Amniotic stem cell (primary cell): ENCODE measurements around the gene FRMD1.
"Not testable (repeated sequence)": the region's sequence is repeated elsewhere in the genome, so short reads cannot be mapped to it uniquely, and the experiment has no call there.

ENCODE experiments used
- DNase-seq: peaks from one replicate; lab custom pipeline; 2025; lab: John Stamatoyannopoulos, UW

The FRMD1 gene

DNA sequence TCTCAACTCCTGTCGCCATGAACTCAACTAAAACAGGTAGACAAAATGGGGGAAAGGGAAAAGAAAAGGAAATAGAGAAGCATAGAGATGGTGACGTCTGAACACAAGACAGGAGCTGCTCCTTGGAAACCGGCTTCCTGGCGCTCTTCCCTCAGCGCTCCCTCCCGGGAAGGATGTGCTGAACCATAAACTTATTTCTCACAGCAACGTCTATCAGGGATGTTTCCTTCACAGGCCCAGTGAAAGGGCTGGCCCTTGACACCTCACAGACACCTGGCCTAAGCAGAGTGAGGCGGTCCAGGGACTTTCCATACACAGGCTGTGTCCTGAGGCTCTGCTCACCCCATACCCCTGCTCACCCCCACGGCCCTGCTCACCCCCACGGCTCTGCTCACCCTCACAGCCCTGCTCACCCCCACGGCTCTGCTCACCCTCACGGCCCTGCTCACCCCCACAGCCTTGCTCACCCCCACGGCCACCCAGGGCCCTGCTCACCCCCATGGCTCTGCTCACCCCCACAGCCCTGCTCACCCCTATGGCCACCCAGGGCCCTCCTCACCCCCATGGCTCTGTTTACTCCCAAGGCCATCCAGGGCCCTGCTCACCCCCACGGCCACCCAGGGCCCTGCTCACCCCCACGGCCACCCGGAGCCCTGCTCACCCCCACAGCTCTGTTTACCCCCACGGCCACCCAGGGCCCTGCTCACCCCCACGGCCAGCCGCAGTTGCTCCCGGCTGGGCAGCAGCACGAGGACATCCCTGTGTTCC, 653 bp downstream of the FRMD1 start:
- no peak for DNase-seq

DNA sequence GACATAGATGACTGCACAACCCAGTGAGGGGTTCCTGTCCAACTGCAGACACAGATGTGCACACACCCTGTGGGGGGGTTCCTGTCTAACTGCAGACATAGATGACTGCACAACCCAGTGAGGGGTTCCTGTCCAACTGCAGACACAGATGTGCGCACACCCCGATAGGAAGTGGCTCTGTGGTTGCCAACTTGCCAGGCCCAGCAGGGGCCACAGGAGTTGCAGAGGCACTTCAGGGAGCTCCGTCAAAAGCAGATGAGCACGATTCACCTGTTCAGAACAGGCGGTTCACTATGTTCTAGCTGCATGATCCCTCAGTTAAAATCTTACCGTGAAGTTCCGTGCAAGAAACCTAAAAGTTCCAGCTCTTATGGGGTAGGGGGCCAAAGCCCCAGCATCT, 1.6 kb downstream of the FRMD1 start:
- not testable (repeated sequence) for DNase-seq

DNA sequence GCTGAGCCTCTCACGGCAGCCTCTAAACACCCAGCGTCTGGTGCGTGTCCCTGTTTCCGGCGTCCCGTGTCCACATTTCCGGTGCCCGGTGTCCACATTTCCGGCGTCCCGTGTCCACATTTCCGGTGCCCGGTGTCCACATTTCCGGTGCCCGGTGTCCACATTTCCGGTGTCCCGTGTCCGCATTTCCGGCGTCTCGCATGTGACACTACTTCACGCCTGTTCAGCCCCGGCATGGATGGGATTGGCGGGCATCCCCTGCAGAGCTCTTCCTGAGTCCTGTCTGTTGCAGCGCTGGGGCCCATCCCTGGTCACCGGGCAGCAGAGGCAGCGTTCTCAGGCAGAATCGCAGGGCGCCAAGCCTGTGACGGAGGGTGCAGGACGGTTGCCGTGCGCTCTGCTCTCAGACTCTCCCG, 3.2 kb downstream of the FRMD1 start:
- DNase-seq: no peak

DNA sequence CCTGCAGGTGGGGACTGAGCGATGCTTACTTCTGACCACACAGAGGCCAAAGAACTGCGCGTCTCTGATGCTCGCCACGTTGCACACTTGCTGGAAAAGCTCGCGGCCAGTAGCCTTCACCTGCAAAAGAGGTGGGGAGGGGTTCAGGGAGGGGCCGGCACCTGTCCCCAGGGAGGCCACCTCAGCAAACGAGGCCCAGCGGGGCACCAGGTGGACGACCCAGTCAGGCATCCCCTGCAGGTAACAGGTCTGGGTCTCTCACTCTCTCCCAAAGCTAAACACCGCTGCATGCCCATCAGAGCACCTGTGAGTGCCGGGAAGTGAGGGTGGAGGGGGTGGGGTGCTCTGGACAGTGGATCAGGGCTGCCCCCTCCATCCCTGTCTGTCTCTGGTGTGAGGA, 3.8 kb downstream of the FRMD1 start:
- no peak for DNase-seq

DNA sequence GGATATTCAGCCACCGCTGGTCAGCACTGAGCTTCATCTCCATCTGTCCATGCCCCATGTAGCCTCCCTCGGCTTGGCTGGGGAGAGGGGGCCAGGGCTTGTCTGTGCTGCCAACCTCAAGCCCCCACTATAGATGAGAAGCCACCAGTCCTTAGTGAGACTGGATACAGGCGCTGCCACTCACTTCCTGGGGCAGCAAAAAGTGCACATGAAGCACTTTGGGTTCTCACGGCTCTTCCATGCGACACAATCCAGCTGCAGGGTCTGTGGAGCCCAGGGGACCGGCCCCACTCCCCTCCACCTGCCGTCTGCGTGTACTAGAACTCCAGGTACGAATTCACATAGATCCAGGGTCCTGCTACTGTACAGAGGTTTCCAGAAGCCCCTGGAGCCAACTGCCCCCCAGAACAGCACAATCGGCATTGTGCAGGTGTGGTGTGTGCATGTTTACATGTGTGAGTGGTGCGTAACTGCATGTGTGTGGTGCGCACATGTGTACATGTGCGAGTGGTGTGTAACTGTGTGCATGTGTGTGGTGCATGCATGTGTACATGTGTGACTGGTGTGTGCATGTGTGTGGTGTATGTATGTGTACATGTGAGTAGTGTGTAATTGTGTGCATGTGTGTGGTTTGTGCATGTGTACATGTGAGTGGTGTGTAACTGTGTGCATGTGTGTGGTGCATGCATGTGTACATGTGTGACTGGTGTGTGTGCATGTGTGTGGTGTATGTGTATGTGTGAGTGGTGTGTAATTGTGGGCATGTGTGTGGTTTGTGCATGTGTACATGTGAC, 4.9 kb downstream of the FRMD1 start:
- no peak for DNase-seq

DNA sequence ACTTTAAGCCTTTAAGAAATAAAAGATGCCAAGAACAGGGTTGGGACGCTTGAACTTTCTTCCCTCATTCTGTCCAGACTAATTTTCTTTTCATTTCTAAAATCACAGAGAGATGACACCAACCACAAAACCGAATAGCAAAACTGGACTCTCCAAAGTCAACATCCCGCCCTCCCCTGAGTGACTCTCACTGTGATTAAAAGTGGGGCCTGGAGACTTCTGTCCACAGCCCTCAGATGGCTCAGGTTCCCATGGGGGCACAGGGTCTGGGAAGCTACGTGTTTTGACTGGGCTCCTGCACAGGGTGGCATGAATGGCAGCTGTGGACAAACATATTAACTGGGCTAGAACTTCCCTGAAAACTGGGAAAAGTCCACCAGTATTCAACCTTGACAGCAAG, 6.3 kb downstream of the FRMD1 start:
- no peak for DNase-seq

DNA sequence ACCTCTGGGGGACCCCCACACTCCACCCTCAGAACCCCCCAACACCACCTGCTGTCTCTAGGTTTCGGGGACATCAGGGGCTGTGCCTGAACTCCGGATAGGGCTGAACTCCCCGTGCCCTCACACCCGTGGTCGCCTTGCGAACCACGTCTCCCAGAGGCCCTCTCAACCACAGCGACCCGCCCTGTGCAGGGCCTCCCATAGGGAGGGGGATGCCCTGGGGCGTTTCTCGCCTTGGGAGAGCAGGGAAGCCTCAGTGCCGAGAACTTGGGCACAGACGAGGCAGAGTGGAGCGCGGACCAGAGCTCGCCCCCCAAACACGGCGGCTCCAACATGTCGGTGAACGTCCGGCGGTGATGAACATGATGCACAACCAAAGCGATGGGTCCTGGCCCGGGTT, 6.8 kb downstream of the FRMD1 start:
- DNase-seq: no peak

DNA sequence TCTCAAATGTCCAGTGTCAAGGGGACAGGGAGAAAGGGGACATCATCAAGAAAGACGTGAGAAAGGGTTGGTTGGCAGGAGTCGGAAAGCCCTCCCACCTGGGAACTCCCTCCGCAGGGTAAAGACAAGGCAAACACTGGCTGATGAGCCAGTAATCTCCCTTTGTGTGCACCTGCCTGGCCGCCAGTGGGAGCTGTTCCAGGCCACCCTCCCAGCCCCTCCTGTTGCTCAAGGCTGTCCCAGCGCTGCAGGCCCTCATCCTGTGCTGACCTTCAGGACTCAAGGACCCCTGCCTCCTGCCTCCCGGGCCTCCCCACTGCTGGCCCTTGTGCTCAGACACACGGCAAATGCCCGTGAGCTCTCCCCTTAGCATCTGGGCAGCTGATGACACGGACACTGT, 7.4 kb downstream of the FRMD1 start:
- DNase-seq: no peak

DNA sequence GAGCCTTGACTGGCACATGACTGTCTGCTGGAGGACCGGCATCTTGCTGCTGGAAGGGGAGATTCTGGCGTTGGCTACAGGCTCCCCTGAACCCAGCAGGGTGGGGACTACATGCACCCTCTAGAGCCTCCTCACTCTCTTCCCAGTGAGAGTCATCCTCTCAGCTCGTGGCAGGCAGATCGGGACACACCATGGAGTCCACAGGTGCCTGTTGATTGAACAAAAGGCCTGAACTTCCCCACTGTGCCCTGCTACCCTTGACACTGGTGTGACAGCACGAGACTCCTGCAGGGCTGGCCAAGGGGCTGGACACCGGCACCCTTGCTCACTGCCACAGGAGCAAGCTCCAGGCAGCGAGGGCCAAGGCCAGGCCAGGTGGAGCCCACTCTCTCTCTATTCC, 8.2 kb downstream of the FRMD1 start:
- DNase-seq: no peak

DNA sequence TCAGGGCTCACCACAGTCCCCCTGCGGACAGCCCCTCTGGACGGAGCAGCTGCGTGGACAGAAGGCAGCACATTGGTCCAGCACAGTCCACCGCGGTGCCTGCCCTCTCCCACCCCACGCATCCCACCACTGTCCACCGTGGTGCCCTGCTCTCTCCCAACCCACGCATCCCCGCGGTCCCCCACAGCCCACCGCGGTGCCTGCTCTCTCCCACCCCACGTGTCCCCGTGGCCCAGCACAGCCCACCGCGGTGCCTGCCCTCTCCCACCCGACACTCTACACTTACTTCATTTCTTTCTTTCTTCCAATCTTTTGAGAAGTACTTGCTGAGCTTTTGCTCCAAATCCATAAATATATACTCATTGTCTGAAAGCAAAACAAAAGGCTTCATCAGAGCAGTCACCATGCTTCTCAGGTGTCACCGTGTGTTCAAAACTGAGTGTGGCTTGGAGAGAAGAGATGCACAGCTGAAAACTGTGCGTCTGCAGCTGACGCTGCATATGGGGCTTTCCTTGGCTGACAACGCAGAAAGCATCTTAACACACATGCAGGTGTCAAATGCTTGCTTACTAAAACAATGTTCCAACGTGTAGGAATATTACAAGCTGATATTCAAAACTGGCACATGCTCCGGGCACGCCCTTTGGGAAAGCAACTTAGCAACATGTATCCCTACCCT, 11.8 kb downstream of the FRMD1 start:
- no peak for DNase-seq

DNA sequence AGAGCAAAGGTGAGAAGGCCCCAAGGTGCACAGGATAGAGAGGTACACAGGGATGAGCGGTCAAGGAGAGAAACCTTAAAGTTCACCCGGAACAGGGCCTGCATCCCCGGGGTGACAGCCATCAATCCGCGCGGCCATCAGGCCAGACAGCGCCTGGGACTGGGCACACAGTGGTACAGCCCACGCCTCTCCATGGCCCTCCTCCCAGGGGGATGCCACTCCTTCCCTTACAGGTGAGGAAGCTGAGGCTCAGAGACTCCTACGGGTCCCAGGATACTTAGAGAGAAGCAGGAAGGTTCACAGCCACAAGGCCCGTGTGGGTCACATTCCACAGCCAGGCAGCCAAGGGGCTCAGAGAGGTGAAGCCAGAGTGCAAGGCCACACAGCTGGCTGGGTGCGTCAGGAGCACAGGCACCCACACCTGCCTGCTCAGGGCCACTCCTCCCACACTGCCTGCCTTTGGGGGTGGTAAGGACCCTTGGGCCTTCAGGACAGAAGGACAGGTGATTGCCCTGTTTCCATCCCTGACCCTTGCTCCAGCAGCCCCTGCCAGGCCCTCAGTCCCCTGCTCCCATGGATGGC, 14.7 kb downstream of the FRMD1 start:
- no peak for DNase-seq

DNA sequence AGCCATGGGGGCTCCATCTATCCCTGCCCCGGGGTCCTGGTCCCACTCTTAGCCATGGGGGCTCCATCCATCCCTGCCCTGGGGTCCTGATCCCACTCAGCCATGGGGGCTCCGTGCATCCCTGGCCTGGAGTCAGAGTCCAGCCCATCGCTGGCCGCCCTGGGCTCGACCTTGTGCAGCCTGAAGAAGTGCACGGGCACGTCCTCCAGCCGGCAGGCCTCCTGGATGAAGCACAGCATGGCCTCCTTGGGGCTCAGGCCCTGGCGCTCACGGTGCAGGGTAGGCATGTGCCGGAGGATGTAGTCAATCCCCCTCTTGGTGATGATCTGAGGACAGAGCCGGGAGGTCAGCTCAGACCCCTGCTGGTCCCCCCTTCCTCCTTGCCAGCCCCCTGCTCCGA, 15.6 kb downstream of the FRMD1 start:
- no peak for DNase-seq

DNA sequence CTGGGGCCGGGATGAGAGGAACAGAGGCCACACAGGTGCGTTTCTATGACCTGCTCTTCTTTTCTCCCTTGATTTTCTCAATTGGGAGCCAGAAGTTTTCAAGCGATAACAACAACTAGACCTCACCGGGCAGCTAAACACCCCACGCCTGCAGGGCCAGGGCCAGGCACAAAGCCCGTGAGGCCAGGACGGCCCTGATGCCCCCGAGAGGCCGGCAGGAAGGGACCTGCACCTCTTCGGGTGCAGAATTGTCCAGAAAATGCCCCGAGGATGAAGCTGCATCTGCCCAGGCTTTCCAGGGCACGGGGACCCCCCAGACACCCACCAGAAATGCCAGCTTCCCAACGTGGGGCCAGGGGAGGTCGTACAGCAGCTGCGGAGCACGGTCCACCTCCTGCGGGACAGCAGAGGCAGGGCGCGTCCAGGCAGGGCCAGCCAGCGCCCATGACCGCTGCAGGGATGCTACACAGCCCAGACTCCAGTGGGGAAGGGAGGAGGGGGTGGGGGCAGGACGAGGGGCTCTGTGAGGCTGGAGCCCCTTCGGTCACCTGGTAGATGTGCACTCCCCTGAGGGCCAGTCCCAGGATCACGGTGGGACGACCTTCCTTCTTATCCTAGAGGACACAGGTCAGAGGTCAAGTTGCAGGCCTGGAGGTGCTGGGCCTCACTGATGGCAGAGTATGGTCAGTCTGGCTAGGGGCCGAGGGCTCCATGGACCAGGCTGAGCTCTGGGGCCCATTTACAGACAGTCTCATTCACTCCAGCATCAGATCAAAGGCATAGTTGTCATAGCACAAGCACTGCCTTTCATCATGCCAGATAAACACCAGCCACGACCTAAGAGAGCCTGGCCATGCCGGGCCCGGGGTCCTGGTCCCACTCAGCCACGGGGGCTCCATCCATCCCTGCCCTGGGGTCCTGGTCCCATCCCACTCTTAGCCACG, 16.4 kb downstream of the FRMD1 start:
- no peak for DNase-seq

DNA sequence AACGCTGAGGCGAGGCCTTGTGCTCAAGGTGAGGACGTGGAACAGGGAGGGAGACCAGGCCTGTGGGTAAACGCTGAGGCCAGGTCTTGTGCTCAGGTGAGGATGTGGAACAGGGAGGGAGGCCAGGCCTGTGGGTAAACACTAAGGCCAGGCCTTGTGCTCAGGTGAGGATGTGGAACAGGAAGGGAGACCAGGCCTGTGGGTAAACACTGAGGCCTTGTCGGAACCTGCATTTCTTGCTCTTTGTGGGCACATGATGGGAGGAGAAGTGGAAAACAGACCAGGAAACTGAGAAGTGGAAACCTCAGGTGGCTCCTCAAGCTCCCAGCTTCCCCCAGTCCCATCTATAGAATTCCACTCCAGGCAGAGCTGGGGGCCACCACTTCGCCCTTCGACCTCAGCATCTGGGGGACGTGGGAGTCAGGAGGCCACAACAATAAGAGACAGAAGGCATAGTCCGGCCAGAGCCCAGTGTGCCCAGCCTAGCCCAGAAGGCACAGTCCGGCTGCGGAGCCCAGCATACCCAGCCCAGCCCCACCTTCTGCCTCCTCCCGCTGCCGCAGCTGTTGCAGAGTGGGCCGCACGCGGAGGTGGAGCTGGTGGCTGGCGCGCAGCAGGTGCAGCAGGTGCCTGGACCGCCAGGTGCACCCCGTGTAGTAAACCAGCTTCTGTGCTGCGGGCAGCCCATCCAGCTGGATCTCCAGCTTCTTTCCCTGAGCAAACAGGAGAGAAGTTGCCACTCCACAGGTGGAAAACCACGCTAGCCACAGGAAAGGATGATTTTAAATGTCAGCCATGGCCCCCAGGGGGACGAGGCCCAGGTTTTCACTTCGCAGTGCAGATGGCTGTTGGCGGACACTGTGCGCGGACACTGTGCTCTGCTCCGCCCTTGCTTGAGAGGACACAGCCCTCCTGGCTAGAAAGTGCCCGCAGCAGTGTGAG, 17.5 kb downstream of the FRMD1 start:
- DNase-seq: no peak

DNA sequence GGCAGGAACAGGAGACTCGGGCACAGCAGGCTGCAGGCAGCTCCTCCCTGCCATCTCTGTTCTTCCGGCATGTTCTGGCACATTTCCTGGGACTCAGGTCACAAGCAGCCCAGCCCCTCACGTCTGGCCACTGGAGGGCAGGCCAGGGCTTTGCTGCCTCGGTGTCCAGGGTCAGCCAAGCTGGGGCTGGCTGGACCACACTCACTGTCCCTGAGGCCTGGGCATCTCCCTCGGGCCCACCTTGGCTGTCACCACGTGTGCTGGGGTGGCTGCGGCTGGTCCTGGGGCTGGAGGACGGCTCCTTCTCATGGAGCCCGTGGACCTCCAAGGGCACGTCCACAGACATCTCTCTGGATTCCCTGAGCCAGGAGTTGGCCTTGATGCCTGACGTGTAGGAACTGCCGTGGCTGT, 18.5 kb downstream of the FRMD1 start:
- no peak for DNase-seq

DNA sequence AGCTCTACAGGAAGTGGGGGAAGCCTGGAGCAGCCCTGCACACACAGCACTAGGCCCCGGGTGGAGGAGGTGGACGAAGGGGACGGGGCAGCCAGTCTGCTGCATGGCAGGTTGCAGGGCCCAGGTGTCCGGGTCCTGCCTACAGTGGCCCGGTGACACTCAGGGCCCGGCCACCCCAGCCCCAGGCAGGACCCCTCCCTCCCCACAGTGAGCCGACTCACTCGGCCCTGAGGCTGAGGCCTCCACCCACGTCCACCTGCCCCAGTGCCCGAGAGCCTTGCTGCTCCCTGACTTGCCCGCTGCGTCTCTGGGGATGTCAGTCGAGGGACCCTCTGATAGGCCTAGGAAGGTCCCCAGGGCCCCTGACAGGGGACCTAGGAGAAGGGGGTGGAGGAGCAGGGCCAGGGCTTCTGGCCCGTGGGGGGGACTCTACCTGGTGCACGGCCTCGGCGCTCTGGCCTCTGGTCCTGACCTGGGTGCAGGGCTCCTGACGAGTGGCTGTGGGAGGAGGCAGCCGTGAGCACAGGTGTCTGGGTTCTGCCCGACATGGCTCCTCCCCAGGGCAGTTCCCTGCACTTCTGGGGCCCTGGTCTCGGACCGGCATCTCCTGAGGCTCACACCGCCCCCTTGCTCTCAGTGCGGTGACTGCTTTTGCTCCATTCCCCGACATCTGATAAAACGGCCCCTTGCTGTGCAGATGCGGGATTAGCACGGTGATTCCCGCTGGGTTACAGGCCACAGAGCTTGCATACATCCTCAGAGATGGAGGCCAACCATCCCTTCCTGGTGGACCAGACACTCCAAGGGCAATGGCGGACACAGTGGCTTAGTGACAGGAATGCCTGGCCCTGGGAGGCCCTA, 20.1 kb downstream of the FRMD1 start:
- no peak for DNase-seq

DNA sequence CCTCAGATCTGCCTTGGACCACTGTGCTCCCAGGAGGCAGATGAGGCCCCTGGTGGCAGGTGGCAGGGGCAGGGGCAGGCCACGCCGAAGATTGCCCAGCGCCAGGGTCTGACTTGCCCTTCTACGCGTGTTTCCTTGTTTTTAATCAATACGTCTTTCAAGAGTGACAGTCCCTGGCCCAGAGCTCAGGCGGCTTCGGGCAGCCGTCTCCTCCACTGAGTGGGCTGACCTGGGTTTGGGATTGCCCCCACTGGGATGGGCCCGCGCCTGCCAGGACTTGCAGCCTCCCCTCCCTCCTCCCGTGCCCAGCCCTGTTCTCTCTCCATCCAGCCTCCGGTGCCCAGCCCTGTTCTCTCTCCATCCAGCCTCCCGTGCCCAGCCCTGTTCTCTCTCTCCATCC, 21.2 kb downstream of the FRMD1 start:
- DNase-seq: no peak

DNA sequence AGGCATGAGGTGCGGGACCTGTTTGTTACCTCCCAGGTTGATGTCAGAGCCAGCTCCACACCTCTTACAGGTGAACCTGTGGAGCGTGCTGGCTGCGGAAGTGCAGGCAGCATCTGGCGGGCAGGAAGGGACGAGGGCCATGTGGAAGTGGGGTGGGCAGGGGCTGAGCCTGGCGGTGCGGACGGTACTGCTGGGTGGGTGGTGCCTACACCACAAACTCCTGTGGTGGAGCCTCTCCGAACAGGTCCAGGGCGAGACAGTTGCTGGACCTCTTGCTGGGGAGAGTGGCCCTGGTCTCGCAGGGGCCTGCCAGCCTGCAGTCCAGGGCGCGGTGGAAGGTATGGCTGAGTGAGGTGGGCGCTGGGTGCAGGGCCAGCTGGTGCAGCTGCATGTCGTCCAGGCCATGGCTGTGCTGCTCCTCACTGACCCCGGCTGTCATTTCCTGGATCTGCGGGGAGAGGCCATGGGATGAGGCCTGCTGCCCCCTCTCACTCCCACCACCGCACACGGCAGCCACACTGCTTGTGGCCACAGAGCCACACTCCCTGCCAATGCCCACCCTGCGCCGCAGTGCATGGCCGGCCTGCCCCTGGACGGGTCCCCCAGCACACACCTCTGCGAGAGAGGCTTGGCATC, 22.0 kb downstream of the FRMD1 start:
- no peak for DNase-seq
